ENCODE data around the gene FAM156A.
A peak's percentile ranks its signal among the peaks of the same experiment; 100 is the strongest.
"Not testable (repeated sequence)": the region's sequence is repeated elsewhere in the genome, so short reads cannot be mapped to it uniquely, and the experiment has no call there.

The FAM156A gene

DNA sequence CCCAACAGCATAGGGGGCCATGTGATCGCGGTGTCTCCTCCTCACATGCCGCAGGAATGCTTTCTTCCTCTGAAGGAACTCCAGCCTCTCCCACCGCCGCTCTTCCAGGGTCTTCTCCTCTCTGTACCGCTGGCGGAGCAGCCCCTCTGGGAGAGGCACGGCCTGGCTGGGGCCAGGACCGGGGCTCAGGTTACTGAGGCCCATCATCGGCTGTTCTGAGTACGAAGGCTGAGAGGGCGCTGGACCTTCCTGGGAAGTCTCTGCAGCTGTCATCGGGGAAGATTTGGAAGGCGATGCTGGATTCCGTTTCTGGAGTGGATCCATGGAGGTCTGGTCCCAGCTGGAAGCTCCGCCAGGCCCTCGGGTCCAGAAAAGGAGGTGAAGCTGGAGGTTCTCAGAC, 10.1 kb downstream of the FAM156A start:
- H3K4me3 ChIP-seq (ENCODE audit: low read length); H3K27me3 ChIP-seq (ENCODE audit: control insufficient read depth, insufficient read depth, low read length); H3K36me3 ChIP-seq (ENCODE audit: control insufficient read depth, insufficient read depth, low read length); H3K9ac ChIP-seq (ENCODE audit: low read length); H3K4me1 ChIP-seq (ENCODE audit: control insufficient read depth, insufficient read depth, low read length); H3K9me3 ChIP-seq (ENCODE audit: control insufficient read depth, low read length): not testable (repeated sequence)

DNA sequence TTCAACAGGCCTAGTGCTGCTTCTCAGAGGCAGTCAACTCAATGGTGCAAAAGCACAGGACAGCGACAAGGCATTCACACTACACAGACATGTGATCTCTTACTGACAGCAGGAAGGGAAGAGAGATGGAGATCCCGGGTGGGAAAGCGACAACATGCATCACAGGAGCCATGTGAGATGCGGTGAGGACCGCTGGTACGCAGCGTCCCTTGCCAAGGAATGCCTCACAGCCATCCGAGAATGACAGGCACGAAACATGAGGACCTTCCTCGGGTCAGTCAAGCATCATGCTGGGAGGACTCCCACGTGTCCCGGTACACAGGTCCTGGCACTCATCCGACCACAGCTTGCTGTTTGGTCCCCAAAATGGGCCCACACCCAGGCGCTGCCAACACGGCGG, 10.8 kb downstream of the FAM156A start:
- not testable (repeated sequence) for H3K4me3 ChIP-seq (ENCODE audit: low read length); H3K9me3 ChIP-seq (ENCODE audit: control insufficient read depth, low read length); H3K36me3 ChIP-seq (ENCODE audit: control insufficient read depth, insufficient read depth, low read length); H3K27me3 ChIP-seq (ENCODE audit: control insufficient read depth, insufficient read depth, low read length); H3K9ac ChIP-seq (ENCODE audit: low read length); H3K4me1 ChIP-seq (ENCODE audit: control insufficient read depth, insufficient read depth, low read length)

DNA sequence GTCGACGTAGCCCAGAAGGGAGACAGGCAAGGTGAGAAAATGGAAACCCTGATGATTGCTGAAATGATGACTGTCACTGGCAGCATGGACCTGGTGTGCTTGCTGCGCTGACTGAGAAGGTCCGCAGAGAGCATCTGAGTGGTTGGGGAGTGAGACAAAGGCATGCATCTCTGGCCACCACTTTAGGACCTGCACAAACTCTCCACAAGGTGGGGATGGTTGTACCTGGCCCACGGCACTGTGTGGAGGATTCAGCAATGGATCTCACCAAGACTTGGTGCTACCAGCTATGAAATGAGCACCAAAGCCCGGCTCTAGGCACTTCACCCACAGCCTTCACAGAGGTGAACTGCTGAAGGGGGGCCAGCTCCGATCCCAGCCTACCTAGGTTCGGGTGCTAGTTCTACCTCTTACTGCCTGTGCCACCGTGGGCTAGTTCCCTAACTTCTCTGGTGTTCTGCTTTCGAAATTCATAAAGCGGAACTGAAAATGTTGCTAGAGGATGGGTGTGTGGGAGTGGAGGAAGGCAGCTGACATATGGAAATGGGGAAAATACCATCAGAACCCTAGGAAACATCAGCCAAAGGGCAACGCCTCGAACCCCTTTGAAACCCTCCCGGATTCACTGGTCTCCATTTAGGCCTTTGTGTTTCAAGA, 12.4 kb downstream of the FAM156A start:
- H3K9me3 ChIP-seq (ENCODE audit: control insufficient read depth, low read length); H3K36me3 ChIP-seq (ENCODE audit: control insufficient read depth, insufficient read depth, low read length); H3K4me1 ChIP-seq (ENCODE audit: control insufficient read depth, insufficient read depth, low read length); H3K4me3 ChIP-seq (ENCODE audit: low read length); H3K9ac ChIP-seq (ENCODE audit: low read length); H3K27me3 ChIP-seq (ENCODE audit: control insufficient read depth, insufficient read depth, low read length): not testable (repeated sequence)

DNA sequence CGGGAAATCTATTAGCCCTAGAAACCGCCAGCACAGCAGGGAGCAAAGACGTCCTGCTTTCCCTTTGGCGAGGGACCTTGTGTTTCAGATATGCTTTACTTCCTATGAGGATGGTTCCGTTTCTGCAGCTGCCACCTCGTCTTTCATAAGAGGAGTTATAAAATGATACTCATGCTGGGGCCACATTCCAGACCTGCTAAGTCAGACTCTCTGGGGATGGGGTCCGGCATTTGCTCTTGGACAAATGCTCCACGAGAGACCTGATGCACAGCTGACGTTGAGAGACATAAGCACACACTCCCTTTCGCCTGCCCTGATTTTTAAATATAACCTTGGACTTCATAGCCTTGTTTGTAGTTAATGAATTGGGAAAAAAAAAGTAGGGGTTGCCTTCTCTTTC, 16.6 kb downstream of the FAM156A start:
- not testable (repeated sequence) for H3K4me3 ChIP-seq (ENCODE audit: low read length); H3K4me1 ChIP-seq (ENCODE audit: control insufficient read depth, insufficient read depth, low read length); H3K9me3 ChIP-seq (ENCODE audit: control insufficient read depth, low read length); H3K36me3 ChIP-seq (ENCODE audit: control insufficient read depth, insufficient read depth, low read length); H3K27me3 ChIP-seq (ENCODE audit: control insufficient read depth, insufficient read depth, low read length); H3K9ac ChIP-seq (ENCODE audit: low read length)

DNA sequence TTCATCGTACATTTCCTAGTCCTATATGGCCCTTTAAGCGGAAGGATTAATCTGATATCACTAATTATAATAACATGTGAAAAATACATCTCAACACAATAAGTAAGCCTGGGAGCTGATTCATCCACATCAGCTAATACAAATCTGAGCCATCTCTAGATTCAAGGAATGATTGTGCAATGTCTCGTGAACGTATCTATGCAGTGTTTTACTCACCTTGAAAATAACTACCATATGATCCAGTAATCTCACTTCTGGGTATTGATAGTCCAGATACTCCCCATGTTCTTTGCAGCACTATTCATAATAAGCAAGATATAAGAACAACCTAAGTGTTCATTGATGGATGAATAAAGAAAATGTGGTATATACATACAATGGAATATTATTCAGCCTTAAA, 17.6 kb downstream of the FAM156A start:
- not testable (repeated sequence) for H3K4me1 ChIP-seq (ENCODE audit: control insufficient read depth, insufficient read depth, low read length); H3K9ac ChIP-seq (ENCODE audit: low read length); H3K4me3 ChIP-seq (ENCODE audit: low read length); H3K9me3 ChIP-seq (ENCODE audit: control insufficient read depth, low read length); H3K27me3 ChIP-seq (ENCODE audit: control insufficient read depth, insufficient read depth, low read length); H3K36me3 ChIP-seq (ENCODE audit: control insufficient read depth, insufficient read depth, low read length)

DNA sequence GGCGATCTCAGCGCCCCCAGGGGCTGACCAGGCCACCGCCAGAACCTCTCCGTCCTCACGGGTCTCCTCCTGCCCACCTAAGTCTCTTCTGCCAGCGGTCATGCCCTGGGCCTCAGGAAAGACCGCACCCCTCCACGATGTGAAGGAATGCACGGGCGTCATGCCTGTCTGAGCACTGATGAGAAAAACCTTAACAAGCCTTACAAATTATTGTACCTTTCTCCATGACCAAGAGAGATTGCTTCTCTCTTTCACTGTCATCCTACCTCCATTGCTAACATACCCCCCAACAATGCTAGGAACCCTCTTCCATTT, 22.9 kb downstream of the FAM156A start:
- Histone ChIP-seq H3K9ac (ENCODE audit: low read length) (peak overlapping the region; percentile 82), H3K4me3 (ENCODE audit: low read length) (peak overlapping the region; percentile 69)
- H3K27me3 ChIP-seq (ENCODE audit: control insufficient read depth, insufficient read depth, low read length); H3K36me3 ChIP-seq (ENCODE audit: control insufficient read depth, insufficient read depth, low read length); H3K9me3 ChIP-seq (ENCODE audit: control insufficient read depth, low read length); H3K4me1 ChIP-seq (ENCODE audit: control insufficient read depth, insufficient read depth, low read length): not testable (repeated sequence)

DNA sequence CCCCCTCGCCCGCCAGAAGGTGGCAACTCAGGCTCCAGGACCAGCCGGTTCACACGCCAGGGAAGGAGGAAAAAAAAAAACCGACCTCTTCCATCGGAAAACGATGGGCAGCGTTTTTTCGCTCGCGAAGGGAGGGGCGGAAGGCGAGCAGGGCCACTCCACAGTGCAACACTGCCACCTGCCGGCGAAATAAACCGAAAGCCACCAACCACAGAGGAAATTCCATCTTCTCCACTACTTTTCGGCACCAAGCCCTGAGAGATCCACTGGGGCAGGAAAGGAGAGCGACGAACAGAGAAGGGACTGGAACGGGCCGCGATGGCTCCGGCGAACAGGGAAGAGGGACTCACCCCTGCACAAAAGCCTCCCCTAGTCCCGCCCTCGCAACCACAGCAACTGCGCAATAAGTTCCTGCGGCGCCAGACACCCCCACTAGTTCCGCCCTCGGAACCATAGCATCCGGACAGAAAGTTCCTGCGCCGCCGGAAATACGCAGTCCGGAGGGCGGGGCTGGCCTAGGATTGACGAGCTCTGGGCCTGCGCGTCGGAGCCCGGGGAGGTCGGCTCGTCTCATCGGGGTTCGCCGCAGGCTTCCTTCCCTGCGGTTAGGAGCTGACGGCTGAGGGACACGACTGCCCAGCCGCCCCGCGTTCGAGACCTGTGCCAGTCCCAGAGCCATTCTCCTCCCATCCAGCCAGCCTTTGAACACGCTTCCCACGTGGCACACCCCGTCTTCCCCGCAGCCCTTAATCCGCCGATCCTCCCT, 23.4 kb downstream of the FAM156A start:
- H3K36me3 ChIP-seq (ENCODE audit: control insufficient read depth, insufficient read depth, low read length) = no peaks in the 10 kb centered on the region
- H3K27me3 ChIP-seq (ENCODE audit: control insufficient read depth, insufficient read depth, low read length) = no peaks in the 10 kb centered on the region
- H3K9ac ChIP-seq (ENCODE audit: low read length) = peak overlapping the region; percentile 82
- H3K9me3 ChIP-seq (ENCODE audit: control insufficient read depth, low read length) = no peaks in the 10 kb centered on the region
- H3K4me1 ChIP-seq (ENCODE audit: control insufficient read depth, insufficient read depth, low read length) = no peaks in the 10 kb centered on the region
- H3K4me3 ChIP-seq (ENCODE audit: low read length) = peak overlapping the region; percentile 69

DNA sequence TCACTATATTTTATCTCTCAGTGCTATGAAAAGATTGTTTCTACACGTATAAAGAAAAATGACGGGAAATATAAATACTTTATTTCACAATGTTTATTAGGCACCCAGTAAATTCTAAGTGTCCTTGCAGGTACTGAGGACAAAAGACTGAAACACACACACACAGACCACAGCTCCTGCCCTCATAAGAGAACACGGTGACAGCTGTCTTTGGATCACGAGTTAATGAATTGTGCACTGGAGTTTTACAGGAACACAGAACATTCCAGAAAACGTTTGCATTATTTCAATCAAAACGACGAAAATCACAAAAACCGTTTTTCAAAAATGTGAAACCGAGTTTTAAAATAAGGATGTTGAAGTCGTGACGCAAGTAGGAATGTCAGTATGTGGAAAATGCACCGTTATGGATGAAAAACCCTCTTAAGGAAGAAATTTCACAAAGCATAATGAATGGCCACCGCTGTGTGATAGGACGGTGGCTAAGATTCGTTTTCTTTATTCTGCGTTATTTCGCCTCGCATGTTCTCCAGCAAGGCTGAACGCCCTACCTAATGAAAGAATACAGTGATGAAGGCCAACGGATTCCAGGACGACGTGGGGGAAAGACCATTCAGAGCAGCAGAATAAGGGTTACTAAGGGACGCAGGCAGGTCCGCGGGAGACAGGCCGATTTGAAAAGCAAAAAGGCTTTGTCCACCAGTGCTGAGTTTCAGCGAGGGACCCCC, 24.2 kb downstream of the FAM156A start:
- Histone ChIP-seq H3K4me1 (ENCODE audit: control insufficient read depth, insufficient read depth, low read length) (no peaks in the 10 kb centered on the region), H3K27me3 (ENCODE audit: control insufficient read depth, insufficient read depth, low read length) (no peaks in the 10 kb centered on the region), H3K9me3 (ENCODE audit: control insufficient read depth, low read length) (no peaks in the 10 kb centered on the region), H3K36me3 (ENCODE audit: control insufficient read depth, insufficient read depth, low read length) (no peaks in the 10 kb centered on the region), H3K4me3 (ENCODE audit: low read length) (peak overlapping the region; percentile 41), H3K9ac (ENCODE audit: low read length) (peak overlapping the region; percentile 82)

DNA sequence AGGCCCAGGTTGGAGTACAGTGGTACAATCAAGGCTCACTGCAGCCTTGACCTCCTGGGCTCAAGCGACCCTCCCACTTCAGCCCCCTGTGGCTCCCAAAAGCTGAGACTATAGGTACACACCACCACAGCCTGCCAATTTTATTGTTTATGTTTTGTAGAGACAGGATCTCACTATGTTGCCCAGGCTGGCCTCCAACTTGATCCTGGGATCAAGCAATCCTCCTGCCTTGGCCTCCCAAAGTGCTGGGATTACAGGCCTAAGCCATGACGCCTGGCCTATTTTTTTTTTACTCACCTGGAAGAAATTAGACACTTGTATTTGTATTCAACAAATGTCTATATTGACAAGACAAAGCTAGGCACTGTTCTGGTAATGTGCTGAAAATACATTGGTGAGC, 25.1 kb downstream of the FAM156A start:
- H3K9me3 ChIP-seq (ENCODE audit: control insufficient read depth, low read length) = no peaks in the 10 kb centered on the region
- H3K27me3 ChIP-seq (ENCODE audit: control insufficient read depth, insufficient read depth, low read length) = no peaks in the 10 kb centered on the region
- no peak overlapping the region for H3K4me3 ChIP-seq (ENCODE audit: low read length)
- H3K4me1 ChIP-seq (ENCODE audit: control insufficient read depth, insufficient read depth, low read length) = no peaks in the 10 kb centered on the region
- H3K36me3 ChIP-seq (ENCODE audit: control insufficient read depth, insufficient read depth, low read length) = no peaks in the 10 kb centered on the region
- H3K9ac ChIP-seq (ENCODE audit: low read length) = no peak overlapping the region

DNA sequence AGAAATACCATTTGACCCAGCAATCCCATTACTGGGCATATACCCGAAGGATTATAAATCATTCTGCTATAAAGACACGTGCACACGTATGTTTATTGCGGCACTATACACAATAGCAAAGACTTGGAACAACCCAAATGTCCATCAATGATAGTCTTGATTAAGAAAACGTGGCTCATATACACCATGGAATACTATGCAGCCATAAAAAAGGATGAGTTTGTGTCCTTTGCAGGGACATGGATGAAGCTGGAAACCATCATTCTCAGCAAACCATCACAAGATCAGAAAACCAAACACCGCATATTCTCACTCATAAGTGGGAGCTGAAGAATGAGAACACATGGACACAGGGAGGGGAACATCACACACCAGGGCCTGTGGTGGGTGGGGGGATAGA, 28.1 kb downstream of the FAM156A start:
- not testable (repeated sequence) for H3K9ac ChIP-seq (ENCODE audit: low read length); H3K4me3 ChIP-seq (ENCODE audit: low read length); H3K27me3 ChIP-seq (ENCODE audit: control insufficient read depth, insufficient read depth, low read length); H3K36me3 ChIP-seq (ENCODE audit: control insufficient read depth, insufficient read depth, low read length); H3K4me1 ChIP-seq (ENCODE audit: control insufficient read depth, insufficient read depth, low read length); H3K9me3 ChIP-seq (ENCODE audit: control insufficient read depth, low read length)

DNA sequence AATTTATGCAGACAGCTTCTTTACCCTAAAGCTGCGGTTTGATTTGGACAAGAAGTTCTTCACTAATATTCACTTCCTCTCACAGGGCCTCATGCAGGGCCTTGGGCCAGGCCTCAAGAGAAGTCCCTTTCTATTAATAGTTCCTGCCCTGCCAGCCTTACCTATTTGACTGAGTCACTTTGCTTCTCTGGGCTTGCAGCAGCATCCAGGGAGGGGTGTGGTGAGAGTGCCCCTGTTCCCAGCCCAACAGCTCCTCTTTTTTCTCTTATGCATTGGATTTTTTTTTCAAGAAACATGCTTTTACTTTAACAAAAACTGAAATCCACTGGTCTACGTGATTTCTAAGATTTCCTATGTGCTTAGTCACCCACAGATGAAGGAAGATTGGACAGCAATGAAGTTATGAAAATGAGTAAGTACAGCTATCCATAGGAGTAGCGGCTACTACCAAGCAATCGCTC, 34.5 kb downstream of the FAM156A start:
- no peak overlapping the region for H3K4me3 ChIP-seq (ENCODE audit: low read length)
- peaks cover 6% of the 10 kb centered on the region for H3K4me1 ChIP-seq (ENCODE audit: control insufficient read depth, insufficient read depth, low read length)
- no peak overlapping the region for H3K9ac ChIP-seq (ENCODE audit: low read length)
- no peaks in the 10 kb centered on the region for H3K36me3 ChIP-seq (ENCODE audit: control insufficient read depth, insufficient read depth, low read length)
- H3K9me3 ChIP-seq (ENCODE audit: control insufficient read depth, low read length) = no peaks in the 10 kb centered on the region
- no peaks in the 10 kb centered on the region for H3K27me3 ChIP-seq (ENCODE audit: control insufficient read depth, insufficient read depth, low read length)

DNA sequence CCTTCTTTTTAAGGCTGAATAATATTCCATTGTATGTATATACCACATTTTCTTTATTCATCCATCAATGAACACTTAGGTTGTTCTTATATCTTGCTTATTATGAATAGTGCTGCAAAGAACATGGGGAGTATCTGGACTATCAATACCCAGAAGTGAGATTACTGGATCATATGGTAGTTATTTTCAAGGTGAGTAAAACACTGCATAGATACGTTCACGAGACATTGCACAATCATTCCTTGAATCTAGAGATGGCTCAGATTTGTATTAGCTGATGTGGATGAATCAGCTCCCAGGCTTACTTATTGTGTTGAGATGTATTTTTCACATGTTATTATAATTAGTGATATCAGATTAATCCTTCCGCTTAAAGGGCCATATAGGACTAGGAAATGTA, 43.6 kb downstream of the FAM156A start:
- H3K4me3 ChIP-seq (ENCODE audit: low read length); H3K9ac ChIP-seq (ENCODE audit: low read length); H3K9me3 ChIP-seq (ENCODE audit: control insufficient read depth, low read length); H3K4me1 ChIP-seq (ENCODE audit: control insufficient read depth, insufficient read depth, low read length); H3K36me3 ChIP-seq (ENCODE audit: control insufficient read depth, insufficient read depth, low read length); H3K27me3 ChIP-seq (ENCODE audit: control insufficient read depth, insufficient read depth, low read length): not testable (repeated sequence)
